HG02623 (cell line): Measurements from ENCODE around the gene PHKA1.
"Not testable (repeated sequence)": the region's sequence is repeated elsewhere in the genome, so short reads cannot be mapped to it uniquely, and the experiment has no call there.

Source experiments
- ATAC-seq: cut with Tn5 transposase; IDR thresholded peaks from one replicate; pipeline ENCODE4 v1.9.1; 2021; ENCODE audit warnings: moderate library complexity; ENCODE audit not compliant: unreplicated experiment

The PHKA1 gene

GRCh38 chrX:72669508-72669907, 44.6 kb downstream of the PHKA1 start:
- ATAC-seq, result not testable (repeated sequence)

DNA sequence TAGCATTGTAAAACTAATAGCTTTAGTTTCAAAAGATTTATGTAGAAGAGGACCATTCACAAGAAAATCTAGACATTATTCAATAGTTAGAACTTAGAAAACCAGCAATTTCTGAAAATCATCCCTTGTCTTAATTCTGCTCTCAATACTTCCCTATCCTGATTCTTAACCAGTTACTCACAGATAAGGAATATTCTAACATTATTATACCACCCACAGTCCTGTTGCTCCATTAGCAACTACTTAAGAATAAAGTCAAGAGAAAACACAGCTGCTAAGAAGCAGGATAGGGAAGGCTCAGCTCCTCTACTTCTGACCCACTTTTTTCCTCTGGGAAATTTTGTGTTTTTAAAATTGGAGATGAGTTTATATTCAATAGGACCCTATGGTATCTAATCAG, 47.7 kb downstream of the PHKA1 start:
- ATAC-seq, result no peak

DNA sequence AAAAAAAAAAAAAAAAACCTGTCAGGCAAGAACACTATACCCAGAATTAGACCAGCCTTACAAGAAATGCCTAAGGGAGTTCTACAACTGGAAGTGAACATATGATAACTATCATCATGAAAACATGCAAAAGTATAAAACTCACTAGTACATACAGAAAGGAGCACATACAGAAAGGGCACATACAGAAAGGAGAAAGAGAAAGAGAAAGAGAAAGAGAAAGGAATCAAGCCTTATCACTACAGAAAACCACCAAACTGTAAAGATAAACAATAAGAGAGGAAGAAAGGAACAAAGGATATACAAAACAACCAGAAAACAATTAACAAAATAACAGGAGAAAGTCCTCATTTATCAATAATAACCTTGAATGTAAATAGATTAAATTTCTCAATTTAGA, 50.4 kb downstream of the PHKA1 start:
- no peak for ATAC-seq

- ATAC-seq, result no peak
These were observed 51.9 kb downstream of the PHKA1 start for GRCh38 chrX:72662020-72662747.

- no peak for ATAC-seq
These were observed 54.4 kb downstream of the PHKA1 start for GRCh38 chrX:72659723-72660122.

DNA sequence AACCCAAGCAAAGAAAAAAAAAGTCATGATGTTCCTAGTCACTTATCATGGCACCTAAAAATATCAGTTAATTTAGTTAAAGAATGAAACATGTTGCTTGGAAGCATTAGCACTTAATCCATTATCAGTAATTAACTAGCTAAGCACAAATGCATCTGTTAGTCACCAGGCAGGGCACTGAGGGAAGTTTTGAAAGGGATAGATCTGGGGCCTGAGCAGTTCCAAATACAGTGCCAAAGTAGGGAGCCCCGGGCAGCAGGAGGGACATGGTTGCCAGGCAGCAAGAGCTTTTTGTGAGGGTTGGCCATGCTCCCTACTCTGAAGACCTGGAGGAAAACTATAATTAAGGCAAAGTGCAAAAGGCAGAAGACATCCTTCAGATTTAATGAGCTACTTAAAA, 62.0 kb downstream of the PHKA1 start:
- no peak for ATAC-seq

GRCh38 chrX:72644946-72645345, 69.2 kb downstream of the PHKA1 start:
- ATAC-seq, result no peak

- ATAC-seq, result no peak
These were observed 72.5 kb downstream of the PHKA1 start for GRCh38 chrX:72641611-72642010.

GRCh38 chrX:72635930-72636329, 78.2 kb downstream of the PHKA1 start:
- no peak for ATAC-seq

DNA sequence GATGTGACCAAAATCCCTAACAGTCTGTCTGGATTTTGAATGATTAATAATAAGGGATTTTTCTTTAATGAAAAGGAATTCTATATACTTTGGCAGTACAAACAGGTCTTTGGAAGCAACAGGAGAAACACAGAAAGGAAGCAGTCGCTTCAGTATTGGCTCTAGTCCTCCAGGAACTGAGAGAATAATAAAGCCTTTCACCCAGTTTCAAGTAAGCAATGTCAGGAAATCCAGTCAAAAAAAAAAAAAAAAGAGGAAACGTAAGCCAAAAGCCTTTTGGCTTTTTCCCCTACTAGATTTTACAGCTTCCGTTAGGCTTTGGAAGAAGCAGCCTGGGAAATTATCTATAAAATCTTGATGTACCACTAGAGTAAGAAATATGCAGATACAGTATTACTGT, 79.8 kb downstream of the PHKA1 start:
- no peak for ATAC-seq

DNA sequence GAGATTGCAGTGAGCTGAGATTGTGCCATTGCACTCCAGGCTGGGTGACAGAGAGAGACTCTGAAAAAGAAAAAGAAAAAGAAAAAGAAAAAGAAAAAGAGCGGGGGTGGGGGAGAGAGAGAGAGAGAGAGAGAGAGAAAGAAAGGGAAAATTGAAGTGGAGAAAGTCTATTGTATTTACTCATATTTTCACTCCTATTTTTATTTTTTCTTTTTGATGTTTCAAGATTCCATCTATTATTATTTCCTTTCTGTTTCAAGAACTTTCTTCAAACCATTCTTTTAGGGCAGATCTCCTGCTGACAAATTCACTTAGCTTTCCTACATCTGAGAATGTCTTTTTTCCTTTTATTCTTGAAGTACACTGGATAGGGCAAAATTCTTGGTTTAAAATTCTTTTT, 83.9 kb downstream of the PHKA1 start:
- no peak for ATAC-seq

- ATAC-seq, result no peak
These were observed 89.9 kb downstream of the PHKA1 start for GRCh38 chrX:72624194-72624593.

DNA sequence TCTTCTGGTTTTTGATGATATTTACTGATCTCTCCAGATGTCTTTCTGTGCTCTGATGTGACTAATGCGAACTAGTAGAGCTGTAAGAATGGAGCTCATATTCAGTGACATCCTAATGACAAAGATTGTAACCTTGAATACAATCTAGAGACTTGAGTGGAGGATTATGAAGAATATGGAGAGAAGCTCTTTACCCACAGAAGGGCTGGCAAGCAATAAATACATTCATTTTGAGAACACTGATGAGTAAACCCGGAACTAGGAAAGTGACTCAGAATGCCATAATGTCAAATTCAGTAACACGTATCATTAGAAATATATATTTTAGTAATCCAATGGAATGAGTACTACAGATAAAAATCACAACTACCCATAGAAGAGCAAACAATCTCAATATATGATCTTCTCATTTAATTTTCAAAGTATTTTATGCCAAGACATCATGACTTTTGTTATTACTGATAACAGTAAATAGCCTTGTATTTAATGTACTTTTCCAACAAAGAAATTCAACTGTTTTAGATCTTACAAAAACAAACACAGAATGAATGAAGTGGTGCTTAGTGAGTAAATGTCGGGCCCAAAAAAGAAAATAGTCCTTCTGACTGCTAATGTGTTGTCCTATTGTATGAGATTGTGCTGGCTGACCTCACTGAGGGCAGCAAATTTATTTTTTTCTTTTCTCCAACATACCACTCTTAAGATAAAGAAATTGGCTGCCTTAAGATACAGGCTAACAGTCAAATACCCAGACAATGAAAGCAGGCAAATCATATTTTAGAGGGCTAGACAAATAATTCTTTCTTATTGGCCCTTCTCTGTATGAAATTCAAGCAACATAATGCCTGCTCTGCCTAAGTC, 92.3 kb downstream of the PHKA1 start:
- peak; percentile 92 for ATAC-seq

DNA sequence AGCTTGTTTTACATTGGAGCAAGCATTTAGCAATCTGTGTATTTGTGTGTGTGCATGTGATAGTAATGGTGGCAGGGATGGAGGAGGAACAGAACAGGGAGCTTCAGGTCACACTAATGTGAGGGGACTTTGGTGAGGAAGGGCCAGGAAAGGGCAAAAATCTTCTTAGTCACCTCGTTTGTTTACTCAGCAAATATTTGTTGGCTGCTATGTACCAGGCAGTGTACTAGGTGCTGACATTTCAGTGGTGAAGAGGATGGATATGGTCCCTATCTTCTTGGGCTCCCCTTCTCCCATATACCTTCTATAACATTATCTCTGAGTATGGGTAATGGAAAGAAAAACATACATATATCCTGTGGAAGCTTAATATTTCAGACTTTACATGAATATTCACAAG, 92.9 kb downstream of the PHKA1 start:
- no peak for ATAC-seq

GRCh38 chrX:72620550-72621145, 93.5 kb downstream of the PHKA1 start:
- ATAC-seq, result no peak

- no peak for ATAC-seq
These were observed 104.8 kb downstream of the PHKA1 start for GRCh38 chrX:72609313-72609712.

- no peak for ATAC-seq
These were observed 109.4 kb downstream of the PHKA1 start for GRCh38 chrX:72604705-72605104.

DNA sequence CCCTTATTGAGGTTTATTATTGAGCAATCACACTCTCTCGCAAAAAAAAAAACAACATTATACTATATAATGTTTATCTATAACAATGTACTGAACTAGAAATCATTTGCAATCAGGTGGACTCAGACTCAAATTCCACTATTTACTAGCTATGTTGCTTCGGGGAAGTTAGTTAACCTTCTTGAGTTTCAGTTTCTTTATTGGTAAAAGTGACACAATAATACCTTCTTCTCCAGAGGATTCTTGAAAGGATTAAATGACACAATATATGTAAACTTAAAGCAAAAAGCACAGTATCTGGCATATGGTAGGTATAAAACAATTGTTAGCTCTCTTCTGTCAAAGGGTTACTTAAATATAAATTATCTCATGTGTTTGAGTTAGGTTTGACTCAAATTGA, 110.0 kb downstream of the PHKA1 start:
- no peak for ATAC-seq

DNA sequence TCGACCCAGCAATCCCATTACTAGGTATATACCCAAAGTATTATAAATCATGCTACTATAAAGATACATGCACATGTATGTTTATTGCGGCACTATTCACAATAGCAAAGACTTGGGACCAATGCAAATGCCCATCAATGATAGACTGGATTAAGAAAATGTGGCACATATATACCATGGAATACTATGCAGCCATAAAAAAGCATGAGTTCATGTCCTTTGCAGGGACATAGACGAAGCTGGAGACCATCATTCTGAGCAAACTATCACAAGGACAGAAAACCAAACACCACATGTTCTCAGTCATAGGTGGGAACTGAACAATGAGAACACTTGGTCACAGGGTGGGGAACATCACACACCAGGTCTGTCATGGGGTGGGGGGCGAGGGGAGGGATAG, 123.1 kb downstream of the PHKA1 start:
- not testable (repeated sequence) for ATAC-seq

GRCh38 chrX:72584163-72584562, 129.9 kb downstream of the PHKA1 start:
- ATAC-seq, result no peak

DNA sequence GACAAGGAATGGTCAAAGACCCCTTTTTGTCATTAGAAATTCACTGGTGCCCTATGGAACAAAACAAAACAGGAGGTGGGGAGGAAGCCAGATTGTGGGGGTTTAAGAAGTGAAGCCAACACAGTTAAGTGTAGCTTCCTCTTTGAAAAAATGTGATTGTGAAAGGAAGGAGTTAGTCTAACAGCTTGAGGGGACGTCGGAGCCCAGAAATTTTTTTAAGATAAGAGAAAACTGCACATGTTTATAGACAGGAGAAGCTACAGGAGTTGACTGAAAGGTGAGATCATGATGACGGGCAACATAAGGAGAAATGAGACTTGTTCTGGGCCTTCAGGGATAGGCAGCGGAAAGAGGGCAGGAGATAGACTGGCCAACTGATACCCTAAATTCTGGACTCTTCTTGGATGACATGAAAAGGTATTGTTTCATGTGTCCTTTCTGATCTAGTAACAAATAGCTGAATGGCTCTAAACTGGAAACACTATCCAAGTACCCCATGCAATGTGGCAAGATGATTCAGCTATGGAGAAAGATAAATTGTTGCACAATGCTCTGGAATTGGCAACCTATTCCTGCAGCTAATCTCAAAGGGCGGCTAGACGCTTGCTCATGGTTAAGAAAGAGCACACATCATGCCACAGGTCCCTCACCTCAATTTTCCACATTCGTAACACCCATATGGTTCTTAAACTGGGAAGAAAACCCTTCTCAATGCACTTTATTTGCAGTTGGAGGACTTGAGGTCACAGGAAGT, 137.8 kb downstream of the PHKA1 start:
- no peak for ATAC-seq
